ENCODE measurements around the gene CROCC2.
A peak's percentile ranks its signal among the peaks of the same experiment; 100 is the strongest.
"Not testable (repeated sequence)": the region's sequence is repeated elsewhere in the genome, so short reads cannot be mapped to it uniquely, and the experiment has no call there.

The CROCC2 gene

GRCh38 chr2:240972636-240973521 is 66.7 kb downstream of the CROCC2 start:
- DNase-seq: no peak

GRCh38 chr2:240974771-240975572 is 68.8 kb downstream of the CROCC2 start:
- no peak for DNase-seq

- not testable (repeated sequence) for DNase-seq
These were observed 69.8 kb downstream of the CROCC2 start for GRCh38 chr2:240975903-240976302.

GRCh38 chr2:240981280-240981679 is 75.1 kb downstream of the CROCC2 start:
- DNase-seq: no peak

- no peak for DNase-seq
These were observed 76.0 kb downstream of the CROCC2 start for GRCh38 chr2:240981871-240982800.

- DNase-seq: no peak
These were observed 76.7 kb downstream of the CROCC2 start for GRCh38 chr2:240982821-240983281.

- DNase-seq: peak; percentile 48
These were observed 77.3 kb downstream of the CROCC2 start for GRCh38 chr2:240983361-240983995.

GRCh38 chr2:240983996-240984498 is 77.9 kb downstream of the CROCC2 start:
- no peak for DNase-seq

GRCh38 chr2:240985881-240986786 is 80.0 kb downstream of the CROCC2 start:
- DNase-seq: no peak

GRCh38 chr2:240986787-240987411 is 80.8 kb downstream of the CROCC2 start:
- no peak for DNase-seq

- no peak for DNase-seq
These were observed 81.5 kb downstream of the CROCC2 start for GRCh38 chr2:240987588-240987987.

- no peak for DNase-seq
These were observed 82.0 kb downstream of the CROCC2 start for GRCh38 chr2:240988146-240988545.

- DNase-seq: no peak
These were observed 82.6 kb downstream of the CROCC2 start for GRCh38 chr2:240988571-240989271.

- DNase-seq: no peak
These were observed 83.5 kb downstream of the CROCC2 start for GRCh38 chr2:240989451-240990265.

GRCh38 chr2:240990266-240990529 is 84.1 kb downstream of the CROCC2 start:
- no peak for DNase-seq

GRCh38 chr2:240990726-240991377 is 84.7 kb downstream of the CROCC2 start:
- DNase-seq: no peak

- no peak for DNase-seq
These were observed 85.5 kb downstream of the CROCC2 start for GRCh38 chr2:240991378-240992263.

All from activated CD4-positive, alpha-beta T cell treated with anti-CD3 and anti-CD28 coated beads for 48 hours (primary cell).